Measurements from ENCODE around the gene ROBO1.

Gene ROBO1

DNA sequence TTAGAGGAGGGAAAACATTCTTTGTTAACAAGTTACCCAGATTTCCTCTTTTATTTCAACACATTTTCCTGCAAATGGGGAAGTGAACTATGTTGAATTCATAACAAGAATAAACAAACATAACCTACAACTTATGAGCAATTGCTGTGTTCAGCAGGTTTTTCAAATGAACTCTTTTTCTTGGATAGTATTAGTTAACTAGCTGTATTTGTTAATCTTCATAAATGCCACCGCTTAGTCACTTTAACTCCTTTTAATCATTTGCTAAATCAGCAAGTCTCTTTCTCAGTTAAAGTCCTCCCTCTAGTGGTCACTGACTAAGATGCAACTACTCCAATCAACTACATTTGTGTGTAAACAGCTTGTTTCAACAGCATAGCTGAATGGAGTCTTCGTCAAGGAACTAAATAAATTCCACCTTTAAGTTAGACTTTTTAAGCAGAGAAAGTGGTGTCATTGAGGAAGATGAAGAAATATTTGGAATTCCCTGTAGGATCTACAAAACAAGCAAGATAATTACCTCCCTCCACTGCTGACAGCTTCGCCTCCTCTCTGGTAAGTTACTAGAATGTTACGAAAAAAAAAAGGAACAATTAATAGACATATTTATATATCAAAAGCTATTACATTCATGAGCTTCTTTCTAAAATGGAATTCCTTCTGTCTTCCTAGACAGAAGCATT is 1122.0 kb downstream of the ROBO1 start:
- no peak overlapping the region for H3K9ac ChIP-seq (ENCODE audit: low read depth, low read length)
- no peak overlapping the region for H3K4me3 ChIP-seq (ENCODE audit: low read depth, low read length)
- no peaks in the 10 kb centered on the region for H3K9me3 ChIP-seq (ENCODE audit: control insufficient read depth, insufficient read depth, low read length)
- H3K36me3 ChIP-seq (ENCODE audit: control insufficient read depth, insufficient read depth, low read length): no peaks in the 10 kb centered on the region; the same call in 1 of the 2 replicates
- H3K27ac ChIP-seq (ENCODE audit: low read depth, low read length): no peak overlapping the region
- H3K27me3 ChIP-seq (ENCODE audit: control insufficient read depth, insufficient read depth, low read length): no peaks in the 10 kb centered on the region
- H3K4me1 ChIP-seq (ENCODE audit: control insufficient read depth, insufficient read depth, low read length): peaks cover 41% of the 10 kb centered on the region

DNA sequence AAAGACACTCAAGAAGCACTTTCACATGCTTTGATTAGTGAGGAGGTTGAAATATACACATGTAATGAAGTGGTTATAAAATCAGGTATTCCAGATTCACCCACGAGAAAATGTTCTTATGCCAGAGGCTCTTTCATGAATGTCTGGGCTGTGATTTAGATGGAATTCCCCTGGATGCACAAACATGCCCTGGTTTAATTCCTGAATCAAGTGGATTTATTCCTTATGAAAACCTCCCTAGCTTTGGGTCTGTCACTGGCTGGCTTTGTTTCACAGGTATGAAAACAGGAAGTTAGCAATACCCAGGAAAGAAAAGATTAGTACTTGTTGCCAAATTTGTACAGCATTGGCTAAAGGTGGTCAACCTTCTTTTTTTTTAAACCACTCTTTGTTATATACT is 1123.0 kb downstream of the ROBO1 start:
- Histone ChIP-seq H3K4me3 (ENCODE audit: low read depth, low read length) (no peak overlapping the region), H3K9me3 (ENCODE audit: control insufficient read depth, insufficient read depth, low read length) (no peaks in the 10 kb centered on the region), H3K27me3 (ENCODE audit: control insufficient read depth, insufficient read depth, low read length) (no peaks in the 10 kb centered on the region), H3K27ac (ENCODE audit: low read depth, low read length) (peak overlapping the region; percentile 29), H3K36me3 (ENCODE audit: control insufficient read depth, insufficient read depth, low read length) (peaks cover 5% of the 10 kb centered on the region; the same call in 1 of the 2 replicates), H3K9ac (ENCODE audit: low read depth, low read length) (no peak overlapping the region; the same call in 1 of the 2 replicates), H3K4me1 (ENCODE audit: control insufficient read depth, insufficient read depth, low read length) (peaks cover 37% of the 10 kb centered on the region)

GRCh38 chr3:78642226-78643035 is 1125.4 kb downstream of the ROBO1 start:
- peaks cover 5% of the 10 kb centered on the region; the same call in 1 of the 2 replicates for H3K36me3 ChIP-seq (ENCODE audit: control insufficient read depth, insufficient read depth, low read length)
- no peak overlapping the region for H3K27ac ChIP-seq (ENCODE audit: low read depth, low read length)
- no peaks in the 10 kb centered on the region for H3K9me3 ChIP-seq (ENCODE audit: control insufficient read depth, insufficient read depth, low read length)
- H3K27me3 ChIP-seq (ENCODE audit: control insufficient read depth, insufficient read depth, low read length): no peaks in the 10 kb centered on the region
- no peak overlapping the region for H3K4me3 ChIP-seq (ENCODE audit: low read depth, low read length)
- peaks cover 28% of the 10 kb centered on the region for H3K4me1 ChIP-seq (ENCODE audit: control insufficient read depth, insufficient read depth, low read length)
- H3K9ac ChIP-seq (ENCODE audit: low read depth, low read length): no peak overlapping the region

DNA sequence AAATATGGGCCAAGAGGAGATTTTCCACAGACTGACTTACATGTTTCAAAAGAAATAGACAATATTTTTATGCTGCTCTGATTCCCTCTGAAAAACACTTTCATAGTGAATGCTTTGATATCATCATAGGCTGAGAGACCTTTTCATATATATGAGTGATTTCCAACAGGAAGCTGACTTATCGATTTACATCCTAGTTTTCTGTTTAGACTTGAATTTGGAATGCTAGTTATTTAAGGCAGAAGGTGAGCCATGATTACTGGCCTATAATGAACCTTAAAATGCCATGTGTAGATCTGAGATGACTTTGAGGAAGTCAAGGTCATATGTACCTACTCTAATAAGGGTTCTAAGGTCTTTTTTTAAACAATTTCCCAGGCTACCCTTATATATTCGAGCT is 1126.1 kb downstream of the ROBO1 start:
- peaks cover 28% of the 10 kb centered on the region for H3K4me1 ChIP-seq (ENCODE audit: control insufficient read depth, insufficient read depth, low read length)
- H3K9ac ChIP-seq (ENCODE audit: low read depth, low read length): no peak overlapping the region
- H3K36me3 ChIP-seq (ENCODE audit: control insufficient read depth, insufficient read depth, low read length): peaks cover 5% of the 10 kb centered on the region; the same call in 1 of the 2 replicates
- no peaks in the 10 kb centered on the region for H3K9me3 ChIP-seq (ENCODE audit: control insufficient read depth, insufficient read depth, low read length)
- no peak overlapping the region for H3K27ac ChIP-seq (ENCODE audit: low read depth, low read length)
- no peaks in the 10 kb centered on the region for H3K27me3 ChIP-seq (ENCODE audit: control insufficient read depth, insufficient read depth, low read length)
- H3K4me3 ChIP-seq (ENCODE audit: low read depth, low read length): no peak overlapping the region

DNA sequence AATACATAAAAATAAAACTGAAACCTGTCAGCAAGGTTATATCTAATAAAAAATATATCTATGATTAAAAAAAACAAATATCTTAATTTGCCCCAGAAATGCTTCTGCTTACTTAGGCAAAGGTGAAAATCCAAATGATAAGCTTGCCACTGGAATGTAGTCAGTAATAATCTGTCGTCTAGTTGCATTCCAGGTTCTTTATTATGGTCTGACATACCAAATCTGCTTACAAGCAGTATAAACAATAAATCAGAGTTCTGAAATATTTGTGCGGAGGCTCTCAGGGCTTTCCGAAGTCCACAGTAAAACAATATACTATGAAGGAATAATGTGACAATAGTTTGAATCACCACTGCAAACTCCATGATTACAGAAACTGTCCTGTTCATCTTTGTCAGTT is 1133.5 kb downstream of the ROBO1 start:
- H3K27me3 ChIP-seq (ENCODE audit: control insufficient read depth, insufficient read depth, low read length): no peaks in the 10 kb centered on the region
- H3K36me3 ChIP-seq (ENCODE audit: control insufficient read depth, insufficient read depth, low read length): peaks cover 21% of the 10 kb centered on the region
- H3K4me3 ChIP-seq (ENCODE audit: low read depth, low read length): no peak overlapping the region
- H3K27ac ChIP-seq (ENCODE audit: low read depth, low read length): no peak overlapping the region
- no peak overlapping the region for H3K9ac ChIP-seq (ENCODE audit: low read depth, low read length)
- H3K9me3 ChIP-seq (ENCODE audit: control insufficient read depth, insufficient read depth, low read length): no peaks in the 10 kb centered on the region
- H3K4me1 ChIP-seq (ENCODE audit: control insufficient read depth, insufficient read depth, low read length): 0 out of 2 replicates have a peak, but pooled peaks cover 6% of the 10 kb centered on the region

DNA sequence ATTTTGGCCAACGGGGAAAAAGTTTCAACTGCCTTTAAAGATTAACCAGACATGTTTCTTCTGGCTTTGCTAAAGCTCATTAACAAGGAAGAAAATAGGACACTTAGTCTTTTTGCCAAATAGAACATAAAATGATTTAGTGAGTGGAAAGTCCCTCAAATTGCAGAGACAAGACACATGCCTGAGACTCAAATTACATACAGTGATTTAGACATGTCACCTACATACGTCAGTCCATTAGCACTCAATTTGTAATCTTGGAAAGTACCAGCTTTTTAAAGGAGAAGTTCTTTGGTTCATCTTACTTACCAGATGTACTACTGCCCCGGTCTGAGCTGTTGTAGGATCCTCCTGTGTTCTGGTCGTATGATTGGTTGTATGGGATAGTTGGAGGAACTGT is 1134.2 kb downstream of the ROBO1 start:
- peaks cover 26% of the 10 kb centered on the region for H3K36me3 ChIP-seq (ENCODE audit: control insufficient read depth, insufficient read depth, low read length)

GRCh38 chr3:78632925-78633553 is 1134.8 kb downstream of the ROBO1 start:
- Histone ChIP-seq H3K36me3 (ENCODE audit: control insufficient read depth, insufficient read depth, low read length) (peaks cover 26% of the 10 kb centered on the region), H3K9me3 (ENCODE audit: control insufficient read depth, insufficient read depth, low read length) (no peaks in the 10 kb centered on the region), H3K27ac (ENCODE audit: low read depth, low read length) (no peak overlapping the region), H3K4me1 (ENCODE audit: control insufficient read depth, insufficient read depth, low read length) (0 out of 2 replicates have a peak, but pooled peaks cover 6% of the 10 kb centered on the region), H3K4me3 (ENCODE audit: low read depth, low read length) (no peak overlapping the region), H3K27me3 (ENCODE audit: control insufficient read depth, insufficient read depth, low read length) (no peaks in the 10 kb centered on the region), H3K9ac (ENCODE audit: low read depth, low read length) (no peak overlapping the region)

More for the DNA sequence above, 1134.2 kb downstream of the ROBO1 start:
- no peak overlapping the region for H3K4me3 ChIP-seq (ENCODE audit: low read depth, low read length)
- no peak overlapping the region for H3K9ac ChIP-seq (ENCODE audit: low read depth, low read length)
- H3K27ac ChIP-seq (ENCODE audit: low read depth, low read length): no peak overlapping the region
- H3K9me3 ChIP-seq (ENCODE audit: control insufficient read depth, insufficient read depth, low read length): no peaks in the 10 kb centered on the region
- H3K27me3 ChIP-seq (ENCODE audit: control insufficient read depth, insufficient read depth, low read length): no peaks in the 10 kb centered on the region
- H3K4me1 ChIP-seq (ENCODE audit: control insufficient read depth, insufficient read depth, low read length): 0 out of 2 replicates have a peak, but pooled peaks cover 6% of the 10 kb centered on the region

DNA sequence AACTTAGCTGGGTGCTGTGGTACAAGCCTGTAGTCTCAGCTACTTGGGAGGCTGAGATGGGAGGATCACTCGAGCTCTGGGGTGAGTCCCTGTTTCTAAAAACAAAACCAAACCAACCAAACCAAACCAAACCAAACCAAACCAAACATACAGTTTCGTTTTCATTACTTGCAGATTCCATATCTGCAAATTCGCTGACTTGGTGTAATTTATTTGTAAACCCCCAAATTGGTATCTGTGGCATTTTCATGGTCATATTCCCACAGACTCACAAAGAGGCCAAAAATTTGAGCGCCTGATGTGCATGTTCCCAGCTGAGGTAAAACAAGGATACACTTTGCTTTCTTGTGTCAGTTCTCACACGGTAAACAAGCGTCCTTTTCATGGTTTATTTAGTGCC is 1138.3 kb downstream of the ROBO1 start:
- Histone ChIP-seq H3K27me3 (ENCODE audit: control insufficient read depth, insufficient read depth, low read length) (no peaks in the 10 kb centered on the region), H3K4me3 (ENCODE audit: low read depth, low read length) (no peak overlapping the region), H3K27ac (ENCODE audit: low read depth, low read length) (no peak overlapping the region), H3K36me3 (ENCODE audit: control insufficient read depth, insufficient read depth, low read length) (peaks cover 33% of the 10 kb centered on the region), H3K9ac (ENCODE audit: low read depth, low read length) (no peak overlapping the region), H3K4me1 (ENCODE audit: control insufficient read depth, insufficient read depth, low read length) (0 out of 2 replicates have a peak, but pooled peaks cover 6% of the 10 kb centered on the region), H3K9me3 (ENCODE audit: control insufficient read depth, insufficient read depth, low read length) (no peaks in the 10 kb centered on the region)

DNA sequence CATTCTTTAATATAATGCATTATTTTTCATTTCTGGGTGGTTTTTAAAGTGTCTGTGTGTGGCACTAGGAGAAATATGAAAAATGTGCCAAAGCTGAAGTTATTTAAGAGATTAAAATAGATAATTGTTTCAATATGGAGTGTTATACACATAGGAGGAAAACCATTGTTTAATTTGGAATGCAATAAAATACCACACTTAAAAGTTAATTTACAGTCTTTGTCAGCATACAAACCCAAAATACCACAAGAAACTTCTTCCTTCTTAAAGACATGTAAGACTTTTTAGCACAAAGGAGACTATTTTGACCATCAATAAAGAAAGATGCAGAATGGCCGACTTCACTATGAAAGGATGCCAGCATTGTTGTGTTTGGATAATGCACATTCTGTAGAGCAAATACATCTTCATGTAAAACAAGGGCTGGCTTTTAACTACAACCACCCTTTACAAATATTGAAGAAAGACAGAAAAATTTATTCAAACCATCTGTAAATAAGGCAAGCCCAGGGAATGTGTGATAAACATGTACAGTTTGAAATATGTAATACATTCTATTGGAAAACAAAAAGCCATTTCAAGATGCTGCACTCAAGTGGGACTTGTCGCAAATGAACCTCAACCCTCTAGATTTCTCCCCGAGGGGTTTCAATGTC is 1146.6 kb downstream of the ROBO1 start:
- H3K9ac ChIP-seq (ENCODE audit: low read depth, low read length): no peak overlapping the region
- H3K27me3 ChIP-seq (ENCODE audit: control insufficient read depth, insufficient read depth, low read length): no peaks in the 10 kb centered on the region
- no peak overlapping the region for H3K4me3 ChIP-seq (ENCODE audit: low read depth, low read length)
- no peaks in the 10 kb centered on the region for H3K4me1 ChIP-seq (ENCODE audit: control insufficient read depth, insufficient read depth, low read length)
- H3K36me3 ChIP-seq (ENCODE audit: control insufficient read depth, insufficient read depth, low read length): peaks cover 11% of the 10 kb centered on the region
- no peak overlapping the region for H3K27ac ChIP-seq (ENCODE audit: low read depth, low read length)
- H3K9me3 ChIP-seq (ENCODE audit: control insufficient read depth, insufficient read depth, low read length): no peaks in the 10 kb centered on the region

DNA sequence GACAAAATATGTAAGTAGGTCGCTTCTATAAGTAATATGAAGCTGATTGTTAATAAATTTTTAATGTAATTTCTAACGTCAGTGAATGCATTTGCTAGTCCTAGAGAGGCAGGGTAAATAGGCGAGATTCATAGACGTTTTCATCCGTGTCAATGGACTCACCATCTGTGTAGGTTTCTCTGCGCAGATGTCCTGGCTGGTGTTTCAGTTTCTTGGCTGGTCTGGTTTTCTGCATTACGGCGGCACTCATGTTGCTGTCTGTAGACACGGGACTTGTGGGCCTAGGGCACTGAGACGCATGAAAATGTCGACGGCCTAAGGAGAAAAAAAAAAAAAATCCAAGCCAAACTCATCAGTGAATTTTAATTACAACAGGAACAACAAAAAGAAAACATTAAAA is 1153.3 kb downstream of the ROBO1 start:
- H3K36me3 ChIP-seq (ENCODE audit: control insufficient read depth, insufficient read depth, low read length): peaks cover 24% of the 10 kb centered on the region
- no peaks in the 10 kb centered on the region for H3K9me3 ChIP-seq (ENCODE audit: control insufficient read depth, insufficient read depth, low read length)
- H3K4me1 ChIP-seq (ENCODE audit: control insufficient read depth, insufficient read depth, low read length): no peaks in the 10 kb centered on the region
- no peak overlapping the region for H3K9ac ChIP-seq (ENCODE audit: low read depth, low read length)
- no peak overlapping the region for H3K27ac ChIP-seq (ENCODE audit: low read depth, low read length)
- H3K27me3 ChIP-seq (ENCODE audit: control insufficient read depth, insufficient read depth, low read length): no peaks in the 10 kb centered on the region
- no peak overlapping the region for H3K4me3 ChIP-seq (ENCODE audit: low read depth, low read length)
